GM18858 (cell line): ENCODE results near the gene SPTBN1.
"Not testable (repeated sequence)": the region's sequence is repeated elsewhere in the genome, so short reads cannot be mapped to it uniquely, and the experiment has no call there.

Source experiments
- ATAC-seq: cut with Tn5 transposase; IDR thresholded peaks from one replicate; pipeline ENCODE4 v1.9.1; 2021; ENCODE audit not compliant: unreplicated experiment

SPTBN1 gene

DNA sequence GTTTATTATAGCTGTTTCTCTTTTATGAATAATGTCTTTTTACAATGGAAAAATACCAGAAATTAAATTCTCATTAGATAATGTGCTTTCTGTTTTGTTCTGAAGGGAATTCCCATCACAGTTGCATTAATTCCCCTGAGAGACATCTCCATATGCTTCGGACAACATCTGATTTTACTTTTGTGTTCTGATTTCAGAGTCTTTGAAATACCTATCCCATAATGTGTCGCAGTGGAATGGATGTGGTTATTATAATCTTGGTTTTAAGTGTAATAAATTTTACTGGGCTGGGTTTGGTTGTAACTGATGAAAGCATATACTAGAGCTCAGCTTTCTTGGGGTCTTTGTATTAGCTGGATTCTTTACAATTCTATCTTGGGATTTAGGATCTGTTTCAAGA lies 12.5 kb downstream of the SPTBN1 start:
- no peak for ATAC-seq

DNA sequence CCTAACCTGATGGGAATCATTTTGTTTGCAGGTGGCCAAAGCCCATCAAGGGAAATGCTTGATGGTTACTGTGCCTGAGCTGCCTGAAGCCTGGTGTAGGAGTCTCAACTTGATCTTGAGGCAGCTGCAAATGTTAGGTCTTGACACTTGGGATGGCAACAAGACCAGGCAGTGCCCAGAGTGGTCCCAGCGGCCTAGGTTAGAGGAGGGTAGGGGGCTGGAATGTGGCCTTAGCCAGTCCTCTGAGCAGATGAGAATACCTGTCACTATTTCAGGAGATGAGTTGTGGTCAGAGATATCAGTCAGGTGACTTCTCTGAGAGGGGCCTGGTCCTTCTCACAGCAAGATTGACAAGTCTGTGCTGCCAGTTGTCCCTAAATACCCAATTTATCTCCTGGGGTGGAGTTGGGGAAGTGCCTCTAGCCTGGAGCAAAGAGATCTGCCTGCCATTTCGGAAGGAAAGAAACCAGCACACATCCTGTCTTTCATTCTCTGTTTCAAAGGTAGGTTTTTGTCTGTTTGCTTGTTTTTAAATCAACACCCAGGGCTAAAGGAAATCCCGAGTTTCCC lies 13.4 kb downstream of the SPTBN1 start:
- no peak for ATAC-seq

DNA sequence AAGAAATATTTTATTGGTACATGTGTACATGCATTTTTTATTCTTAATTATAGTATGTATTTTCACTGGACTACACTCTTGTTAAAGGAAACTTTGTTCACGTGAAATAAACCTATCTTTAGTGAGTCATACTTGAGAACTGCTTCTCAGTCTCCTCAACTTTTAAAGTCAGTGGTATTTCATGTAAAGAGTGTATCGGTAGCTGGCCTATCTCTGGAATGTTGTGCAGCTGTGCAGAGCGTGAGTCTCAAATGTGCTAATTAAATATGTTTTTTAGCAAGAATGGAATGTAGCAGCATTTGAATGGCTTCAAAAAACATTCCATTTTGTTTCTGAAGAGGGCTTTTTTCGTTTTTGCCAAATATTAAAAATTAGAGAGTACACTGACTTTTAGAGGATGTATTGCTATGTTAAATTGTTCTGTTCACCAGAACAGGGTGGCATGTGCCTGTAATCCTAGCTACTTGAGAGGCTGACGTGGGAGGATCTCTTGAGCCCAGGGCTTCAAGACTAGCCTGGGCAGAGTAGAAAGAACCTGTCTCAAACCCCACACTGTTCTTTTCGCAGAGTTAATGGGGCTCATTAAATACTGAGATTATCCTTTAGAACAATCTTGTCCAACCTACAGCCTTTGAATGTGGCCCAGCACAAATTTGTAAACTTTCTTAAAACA lies 14.3 kb downstream of the SPTBN1 start:
- ATAC-seq: no peak

DNA sequence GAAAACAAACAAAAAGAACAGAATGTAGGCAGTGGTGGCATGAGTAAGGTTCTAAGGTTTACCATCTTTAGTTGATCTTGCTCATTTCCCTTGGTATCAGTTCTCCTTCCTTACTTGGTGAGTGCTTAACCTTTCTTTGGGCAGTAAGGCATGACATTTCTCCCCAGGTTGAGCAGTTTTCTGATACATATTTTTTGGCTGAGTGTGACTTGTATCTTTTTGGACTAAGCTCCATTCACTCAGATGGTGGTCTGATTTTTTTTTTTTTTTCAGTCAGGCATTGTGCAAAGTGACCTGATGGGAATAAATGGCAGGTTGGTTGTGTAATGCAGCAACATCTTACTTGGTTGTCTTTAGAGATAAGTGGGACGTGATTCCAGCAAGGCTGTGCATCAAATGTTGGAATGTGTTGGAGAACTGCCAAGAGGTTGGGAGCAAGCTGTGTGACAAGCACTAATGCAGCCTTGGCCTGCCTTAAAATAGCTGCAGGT lies 15.1 kb downstream of the SPTBN1 start:
- ATAC-seq: peak; percentile 79

DNA sequence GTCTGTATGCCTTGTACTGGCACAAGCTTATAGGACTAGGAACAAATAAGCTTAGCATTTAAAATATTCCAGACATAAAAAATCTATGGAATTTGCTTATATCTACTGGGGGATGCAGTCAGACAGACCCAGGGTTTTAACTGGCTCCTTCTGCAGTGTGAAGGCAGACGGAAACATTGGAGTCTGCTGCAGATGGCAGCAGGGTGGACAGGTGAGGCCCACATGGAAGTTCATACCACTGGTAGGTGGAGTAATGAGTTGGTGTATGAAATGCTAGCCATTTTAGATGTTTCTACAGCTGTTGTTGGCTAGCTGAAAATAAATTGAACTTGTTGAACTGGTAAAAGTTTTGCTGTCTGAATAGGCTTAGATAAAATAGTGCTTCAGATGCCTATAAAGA lies 17.7 kb downstream of the SPTBN1 start:
- ATAC-seq: no peak

DNA sequence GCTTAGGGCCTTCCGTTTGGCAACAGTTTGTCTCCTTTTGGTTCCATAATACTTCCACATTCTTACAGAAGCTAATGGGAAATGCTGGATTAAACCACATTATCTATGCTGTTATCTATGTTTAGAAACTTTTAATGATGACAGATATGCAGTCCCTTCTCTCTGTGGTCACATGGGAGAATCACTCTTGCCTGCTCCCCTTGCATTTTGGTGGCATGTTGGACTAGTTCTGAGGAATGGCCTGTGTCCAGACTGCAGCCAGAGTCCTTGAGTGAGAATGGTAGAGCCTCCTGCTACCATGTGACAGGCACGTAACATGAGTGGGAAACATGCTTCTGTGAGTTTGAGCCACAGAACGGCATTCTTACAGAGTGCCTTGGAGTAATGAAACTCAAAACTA lies 19.2 kb downstream of the SPTBN1 start:
- no peak for ATAC-seq

DNA sequence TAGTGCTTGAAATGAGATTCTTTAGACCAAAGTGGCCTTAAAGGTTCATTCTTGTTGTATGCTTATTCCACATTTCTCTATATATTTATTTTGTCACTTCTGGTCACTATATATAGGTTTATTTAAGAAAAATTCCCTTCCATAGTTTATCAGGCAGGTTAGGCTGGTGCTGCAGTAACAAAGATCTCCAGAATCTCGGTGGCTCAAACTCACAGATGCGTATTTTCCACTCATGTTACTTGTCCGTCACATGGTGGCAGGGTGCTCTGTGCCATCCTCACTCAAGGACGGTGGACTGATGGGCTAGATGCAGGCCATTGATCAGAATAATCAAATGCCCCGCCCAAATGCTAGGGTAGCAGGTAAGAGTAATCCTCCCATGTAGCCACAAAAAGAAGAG lies 19.8 kb downstream of the SPTBN1 start:
- ATAC-seq: no peak

DNA sequence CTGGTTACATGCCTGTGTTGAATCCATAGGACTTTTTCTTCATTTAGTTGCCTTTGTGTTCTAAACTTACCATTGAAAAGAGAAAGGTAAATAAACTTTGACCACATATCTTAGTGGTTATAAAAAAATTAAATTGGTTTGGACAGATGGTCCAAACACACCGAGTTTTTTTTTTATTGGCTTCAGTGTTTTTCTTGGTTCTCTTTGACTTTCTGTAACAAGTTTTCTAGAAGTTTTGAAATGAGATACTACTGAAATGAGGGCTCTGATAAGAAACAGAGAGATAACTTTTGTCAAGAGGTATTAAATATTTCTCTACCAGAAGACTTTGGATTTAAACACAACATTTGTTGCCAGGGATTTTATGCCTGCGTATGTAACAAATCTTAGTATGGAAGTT lies 20.7 kb downstream of the SPTBN1 start:
- ATAC-seq: no peak

DNA sequence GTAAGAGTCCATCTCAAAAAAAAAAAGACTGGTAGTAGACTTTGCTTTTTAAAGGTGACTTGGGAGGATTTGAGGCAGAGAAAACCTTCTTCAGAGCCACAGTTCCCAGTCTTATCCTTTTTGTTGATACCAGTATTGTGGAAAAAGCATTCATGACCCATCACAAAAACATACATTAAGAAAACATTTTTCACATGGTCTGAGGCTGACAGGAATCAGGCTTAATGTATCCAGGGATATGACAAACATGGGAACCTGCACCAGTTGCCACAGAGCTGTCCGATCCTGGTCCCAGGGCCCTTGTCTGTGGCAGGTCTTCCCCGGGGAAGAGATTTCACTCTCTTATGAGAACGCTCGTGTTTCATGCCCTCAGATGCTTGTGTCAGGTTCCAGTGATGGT lies 21.8 kb downstream of the SPTBN1 start:
- ATAC-seq: no peak

DNA sequence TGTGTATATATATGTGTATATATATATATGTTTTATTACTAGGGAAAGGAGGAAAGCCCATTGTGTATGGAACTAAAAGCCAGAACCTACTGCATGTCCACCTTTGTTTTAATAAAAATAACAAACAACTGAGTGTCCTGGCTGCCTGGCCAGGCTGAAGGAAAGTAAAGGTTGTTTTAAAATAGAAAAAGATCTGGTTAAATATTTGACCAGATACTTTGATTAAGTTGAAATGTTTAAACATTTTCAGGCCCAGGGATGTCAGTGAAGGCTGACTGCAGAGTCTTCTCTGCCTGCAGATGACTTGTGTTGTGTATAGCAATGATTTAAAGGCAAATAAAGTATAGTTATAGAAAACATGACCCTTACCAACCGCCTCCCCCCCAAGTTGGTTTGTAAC lies 22.8 kb downstream of the SPTBN1 start:
- ATAC-seq: no peak

DNA sequence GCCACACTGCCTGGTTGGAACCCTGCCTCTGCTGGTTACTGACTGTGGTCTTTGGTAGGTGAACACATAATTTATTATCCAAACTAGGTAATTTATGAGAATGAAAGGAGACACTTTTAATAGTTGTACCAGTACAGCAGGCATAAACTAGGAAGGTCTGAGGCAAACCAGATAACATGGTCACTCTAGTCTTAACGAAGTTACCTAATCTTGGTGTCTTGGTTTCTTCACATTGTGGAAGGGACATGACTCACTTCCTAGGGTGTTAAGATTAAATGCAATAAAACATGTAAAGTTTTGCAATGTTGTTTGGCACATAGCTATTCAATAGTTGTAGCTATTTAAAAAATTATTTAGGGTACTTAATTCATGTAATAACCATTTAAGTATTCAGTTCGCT lies 23.3 kb downstream of the SPTBN1 start:
- no peak for ATAC-seq

DNA sequence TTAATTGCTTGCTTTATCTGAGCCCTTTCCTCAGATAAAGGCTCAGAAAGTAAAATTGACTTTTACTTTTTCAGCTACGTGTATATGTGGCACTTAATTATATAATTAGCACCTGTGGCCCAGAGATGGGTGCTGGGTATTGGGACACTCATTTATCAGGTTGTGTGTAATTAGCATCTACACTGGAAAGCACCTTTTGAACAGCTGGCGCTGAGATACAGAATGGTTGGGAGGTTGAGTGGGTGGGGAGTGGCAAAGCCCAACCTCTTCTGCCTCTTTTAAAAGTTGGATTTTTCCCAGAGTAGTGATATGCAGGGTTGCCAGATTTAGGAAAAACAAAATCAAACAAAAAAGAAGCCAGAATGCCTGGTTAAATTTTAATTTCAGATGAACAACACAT lies 23.9 kb downstream of the SPTBN1 start:
- no peak for ATAC-seq

DNA sequence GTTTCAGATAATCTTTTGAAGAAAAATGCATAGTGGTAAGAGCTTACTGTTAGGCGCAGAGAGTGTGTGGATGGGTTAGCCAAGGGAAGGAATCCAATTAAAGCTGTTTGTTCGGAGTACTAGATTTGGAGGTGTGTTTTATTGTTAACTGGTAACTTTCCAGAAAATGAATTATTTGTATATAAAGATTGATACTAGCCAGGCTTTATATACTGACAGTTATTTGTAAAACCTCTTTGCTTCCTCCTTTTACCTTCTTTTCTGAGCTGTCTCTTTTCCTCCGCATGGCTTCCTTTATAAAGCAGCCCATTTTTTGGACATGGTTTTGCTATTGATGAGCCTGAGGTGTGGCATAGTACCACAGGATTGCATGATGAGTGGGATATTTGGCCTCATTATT lies 25.6 kb downstream of the SPTBN1 start:
- ATAC-seq: no peak

DNA sequence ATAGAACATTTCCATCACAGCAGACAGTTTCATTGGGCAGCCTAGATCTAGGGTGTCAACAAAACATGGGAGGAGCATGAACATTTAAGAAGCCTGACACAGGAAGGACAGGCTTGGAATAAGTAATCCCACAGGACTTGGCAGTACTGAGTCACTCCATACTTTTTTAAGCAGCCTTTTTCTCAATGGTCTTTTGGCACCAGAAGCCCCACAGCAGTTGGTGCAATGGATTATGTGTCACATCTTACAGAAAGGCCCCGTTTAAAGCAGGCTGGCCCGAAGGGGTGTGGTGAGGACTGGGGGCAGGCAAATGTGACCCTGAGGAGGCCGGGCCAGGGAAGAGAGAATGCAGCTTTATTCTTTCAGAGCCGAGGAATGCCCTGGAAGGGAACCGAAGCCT lies 26.6 kb downstream of the SPTBN1 start:
- ATAC-seq: no peak

DNA sequence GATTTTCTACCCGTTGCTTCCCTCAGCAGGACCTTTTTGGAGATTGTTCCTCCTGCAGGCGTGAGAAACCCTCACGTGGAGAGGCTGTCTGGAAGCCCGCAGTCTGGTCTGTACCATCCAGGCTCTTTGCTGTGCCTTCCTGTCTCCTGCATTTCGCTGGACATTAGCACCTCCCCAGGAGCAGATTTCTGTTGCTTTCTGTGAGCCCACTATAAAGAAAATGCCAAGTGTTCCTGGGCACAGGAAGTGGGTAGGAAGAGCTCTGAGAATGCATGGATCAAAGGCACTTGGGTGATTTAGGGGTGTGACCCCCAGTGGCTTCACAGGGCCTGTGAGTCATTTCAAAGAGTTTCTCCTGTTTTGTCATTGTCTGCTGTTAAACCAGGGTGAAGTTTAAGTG lies 27.3 kb downstream of the SPTBN1 start:
- ATAC-seq: no peak

DNA sequence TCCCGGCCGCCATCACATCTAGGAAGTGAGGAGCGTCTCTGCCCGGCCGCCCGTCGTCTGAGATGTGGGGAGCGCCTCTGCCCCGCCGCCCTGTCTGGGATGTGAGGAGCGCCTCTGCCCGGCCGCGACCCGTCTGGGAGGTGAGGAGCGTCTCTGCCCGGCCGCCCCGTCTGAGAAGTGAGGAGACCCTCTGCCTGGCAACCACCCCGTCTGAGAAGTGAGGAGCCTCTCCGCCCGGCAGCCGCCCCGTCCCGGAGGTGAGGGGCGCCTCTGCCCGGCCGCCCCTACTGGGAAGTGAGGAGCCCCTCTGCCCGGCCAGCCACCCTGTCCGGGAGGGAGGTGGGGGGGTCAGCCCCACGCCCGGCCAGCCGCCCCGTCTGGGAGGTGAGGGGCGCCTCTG lies 29.6 kb downstream of the SPTBN1 start:
- not testable (repeated sequence) for ATAC-seq

DNA sequence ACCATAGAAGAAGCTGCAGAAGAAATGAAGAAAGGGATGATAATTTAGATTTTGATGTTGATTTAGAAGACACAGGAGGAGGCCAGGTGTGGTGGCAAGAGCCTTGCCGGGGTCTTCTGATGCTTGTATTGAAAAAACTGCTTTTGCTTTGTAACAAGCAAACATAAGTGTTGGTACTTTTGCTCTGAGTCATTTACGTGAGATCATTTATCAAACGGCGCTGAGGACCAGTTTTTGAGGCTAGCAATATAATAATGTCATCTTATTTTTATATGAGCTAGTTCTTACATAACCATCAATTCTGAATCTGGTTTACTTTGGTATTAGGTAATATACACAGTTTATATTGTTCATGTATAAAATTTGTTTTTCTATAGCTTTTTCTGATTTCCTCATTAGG lies 30.6 kb downstream of the SPTBN1 start:
- no peak for ATAC-seq

DNA sequence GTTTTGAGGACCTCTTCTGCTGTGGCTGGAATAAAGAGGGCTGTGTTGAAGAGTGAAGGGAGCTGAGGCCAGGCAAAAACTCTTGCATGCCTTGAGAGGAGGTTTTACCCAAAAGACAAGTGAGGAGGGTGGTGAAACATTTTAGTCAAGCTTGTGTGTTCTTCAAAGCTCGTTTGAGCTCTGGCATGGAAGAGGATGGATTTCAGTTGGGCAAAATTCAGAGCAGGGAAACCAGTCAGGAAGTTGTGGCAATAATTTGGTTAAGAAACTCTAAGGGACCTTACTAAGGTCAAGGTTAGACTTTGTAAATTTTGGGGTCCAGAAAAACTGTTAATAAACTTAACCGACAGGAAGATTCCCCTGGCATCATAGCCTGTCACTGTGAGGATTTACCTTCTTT lies 34.7 kb downstream of the SPTBN1 start:
- no peak for ATAC-seq

DNA sequence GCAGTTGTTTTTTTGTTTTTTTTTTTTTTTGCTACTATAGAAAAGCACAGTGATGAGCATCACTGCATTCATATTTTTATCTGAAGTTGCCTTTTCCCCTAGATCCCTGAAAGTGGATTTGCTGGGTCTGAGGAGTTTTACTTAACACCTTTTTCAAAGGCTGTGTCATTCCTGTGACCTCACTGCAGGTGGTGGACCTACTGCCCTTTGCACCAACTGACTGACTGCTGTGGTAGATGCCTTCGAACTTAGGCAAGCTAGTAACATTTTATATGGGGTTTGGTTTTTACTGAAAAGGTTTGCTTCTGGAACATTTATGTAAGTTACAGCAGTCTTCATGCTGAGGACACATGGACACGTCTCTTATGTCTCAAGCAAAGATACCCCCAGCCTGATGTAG lies 36.2 kb downstream of the SPTBN1 start:
- no peak for ATAC-seq

DNA sequence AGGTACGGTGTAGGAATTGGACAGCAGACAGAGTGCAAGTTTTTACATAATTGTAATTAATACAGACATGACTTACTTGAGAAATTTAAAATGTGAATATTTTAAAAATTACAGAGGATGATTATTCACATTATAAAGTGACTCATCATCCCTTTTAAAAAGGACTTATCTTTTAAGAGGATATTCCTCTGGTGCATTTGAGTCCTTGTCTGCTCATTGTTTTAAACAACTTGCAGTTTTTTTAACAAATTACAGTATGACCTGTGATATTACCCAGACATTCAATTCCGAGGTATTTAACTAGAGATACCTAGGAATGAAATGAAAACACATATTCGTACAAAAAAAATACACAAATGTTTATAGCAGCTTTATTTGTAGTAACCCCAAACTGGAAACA lies 38.0 kb downstream of the SPTBN1 start:
- no peak for ATAC-seq

DNA sequence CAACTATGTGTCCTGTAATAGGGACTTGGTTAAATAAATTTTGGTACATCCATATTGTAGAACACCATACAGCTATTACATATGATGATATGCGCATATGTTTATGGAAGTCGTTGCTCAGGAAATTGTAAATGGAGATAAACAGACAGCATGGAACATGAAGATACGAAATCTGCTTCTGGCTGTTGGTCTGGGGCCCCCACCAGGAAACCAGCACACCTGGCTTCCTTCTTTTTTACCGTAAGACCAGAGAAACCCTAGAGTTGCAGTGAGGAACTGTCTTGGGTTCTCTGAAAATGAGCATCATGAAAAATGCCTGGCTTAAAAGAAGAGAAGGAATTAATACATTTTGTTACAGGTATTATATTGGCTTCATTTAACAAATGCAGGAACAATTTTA lies 40.8 kb downstream of the SPTBN1 start:
- ATAC-seq: no peak

DNA sequence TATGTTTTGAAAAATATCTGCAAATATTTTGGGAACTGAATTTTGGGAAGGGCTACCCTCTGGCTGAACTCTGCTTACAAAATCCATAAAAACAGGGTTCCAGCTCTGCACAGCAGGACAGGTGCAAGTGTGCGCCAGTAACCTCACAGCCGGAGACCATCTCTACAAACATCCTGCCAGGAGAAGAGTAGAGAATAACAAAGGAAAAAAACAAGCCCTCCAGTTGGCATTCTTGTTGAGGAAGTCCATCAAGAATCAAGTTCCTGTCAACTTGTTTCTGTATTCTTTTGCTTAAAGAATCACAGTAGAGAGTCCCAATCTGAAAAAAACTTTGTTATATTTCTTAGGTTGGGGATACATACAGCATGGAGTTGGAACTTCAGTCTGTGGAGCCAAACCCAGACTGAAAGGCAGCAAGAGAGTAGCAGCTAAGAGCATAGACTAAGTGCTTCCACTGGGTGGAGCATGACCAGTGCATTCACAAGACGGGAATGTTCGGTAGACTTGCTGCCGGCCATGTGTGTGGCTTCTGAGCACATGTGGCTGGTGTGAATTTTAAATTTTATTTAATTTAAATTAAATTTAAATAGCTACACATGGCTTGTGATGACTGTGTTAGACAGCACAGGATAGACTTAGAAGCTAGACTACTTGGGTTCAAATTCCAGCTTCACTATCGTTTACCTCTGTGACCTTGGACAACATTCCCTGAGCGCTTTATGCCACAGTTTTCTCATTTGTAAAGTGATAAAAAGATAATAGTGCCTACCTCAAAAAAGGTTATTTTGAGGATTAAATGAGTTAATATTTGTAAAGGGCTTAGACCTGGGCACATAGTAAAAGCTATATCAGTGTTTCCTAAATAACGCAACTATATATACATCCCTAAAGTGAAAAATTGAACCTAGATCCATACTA lies 41.9 kb downstream of the SPTBN1 start:
- no peak for ATAC-seq
